Inflammatory macrophage (primary cell): ENCODE measurements around the gene SYT14.
"Not testable (repeated sequence)": the region's sequence is repeated elsewhere in the genome, so short reads cannot be mapped to it uniquely, and the experiment has no call there.

Experiments used
- DNase-seq, 2 donors: peaks; one replicate each; pipeline ENCODE4 v3.0.0-alpha.2; 2020 to 2022

SYT14 gene

DNA sequence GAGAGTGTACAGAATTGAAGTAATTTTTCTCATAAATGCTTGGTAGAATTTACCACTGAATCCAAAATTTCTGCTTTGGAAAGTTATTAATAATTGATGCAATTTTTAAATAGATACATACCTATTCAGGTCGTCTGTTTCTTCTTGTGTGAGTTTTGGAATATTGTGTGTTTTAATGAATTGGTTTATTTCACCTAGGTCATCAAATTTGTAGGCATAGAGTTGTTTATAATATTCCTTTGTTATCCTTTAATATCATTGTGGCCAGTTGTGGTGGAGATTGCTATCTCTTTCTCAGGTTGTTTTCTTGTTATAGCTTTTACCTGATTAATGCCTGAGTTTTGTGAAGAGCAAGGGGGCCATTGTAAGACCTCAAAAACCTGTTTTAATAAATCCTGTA lies 93.5 kb downstream of the SYT14 start:
- no peak for DNase-seq

GRCh38 chr1:210043058-210043457 lies 105.0 kb downstream of the SYT14 start:
- no peak for DNase-seq

GRCh38 chr1:210049616-210050015 lies 111.6 kb downstream of the SYT14 start:
- no peak for DNase-seq

DNA sequence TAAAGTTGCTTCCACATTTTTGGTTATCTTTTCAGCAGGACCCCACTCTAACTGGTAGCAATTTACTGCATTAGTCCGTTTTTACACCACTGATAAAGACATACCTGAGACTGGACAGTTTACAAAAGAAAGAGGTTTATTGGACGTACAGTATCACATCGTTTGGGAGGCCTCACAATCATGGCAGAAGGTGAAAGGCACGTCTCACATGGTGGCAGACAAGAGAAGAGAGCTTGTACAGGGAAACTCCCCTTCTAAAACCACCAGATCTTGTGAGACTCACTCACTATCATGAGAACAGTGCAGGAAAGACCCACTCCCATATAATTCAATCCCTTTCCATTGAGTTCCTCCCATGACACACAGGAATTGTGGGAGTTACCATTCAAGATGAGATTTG lies 112.5 kb downstream of the SYT14 start:
- DNase-seq = not testable (repeated sequence)

DNA sequence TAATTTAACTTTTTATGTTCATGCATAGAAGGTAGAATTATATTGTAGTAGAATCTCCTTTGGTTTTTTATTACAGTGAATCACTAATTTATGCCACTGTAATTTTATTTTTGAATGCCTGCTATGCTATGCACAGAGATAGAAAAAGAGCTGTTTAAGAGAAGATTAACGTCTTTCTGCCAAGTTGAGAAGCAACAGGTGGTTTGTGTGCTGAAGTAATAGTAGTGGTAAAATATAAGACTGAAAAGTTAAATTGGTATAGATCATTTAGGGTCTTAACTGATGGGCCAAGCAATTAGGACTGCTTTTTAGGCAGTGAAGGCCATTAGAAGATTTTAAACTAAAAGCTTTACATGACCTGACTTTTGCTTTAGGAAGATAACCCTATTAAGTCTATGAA lies 115.1 kb downstream of the SYT14 start:
- no peak for DNase-seq

- no peak for DNase-seq
Observed at GRCh38 chr1:210057593-210057992, 119.6 kb downstream of the SYT14 start.

DNA sequence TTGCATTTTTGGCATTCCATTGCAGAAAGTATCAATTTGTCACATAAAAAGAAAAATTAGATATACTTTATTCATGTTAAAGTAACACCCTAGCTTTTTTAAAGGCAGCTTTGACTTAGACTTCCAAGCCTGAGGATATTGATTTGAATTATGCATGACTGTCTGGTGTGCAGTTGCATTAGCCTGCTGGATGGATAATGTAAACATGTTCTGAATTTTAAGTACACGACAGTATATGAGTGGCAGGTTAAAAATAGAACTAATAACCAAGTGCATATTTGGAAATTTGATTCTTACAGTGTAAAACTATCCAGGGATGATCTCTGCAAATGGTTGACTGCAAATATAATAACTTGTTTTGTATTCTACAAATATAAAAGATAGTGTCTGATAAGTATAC lies 124.0 kb downstream of the SYT14 start:
- DNase-seq = no peak

- no peak for DNase-seq
Observed at GRCh38 chr1:210070531-210070930, 132.5 kb downstream of the SYT14 start.

DNA sequence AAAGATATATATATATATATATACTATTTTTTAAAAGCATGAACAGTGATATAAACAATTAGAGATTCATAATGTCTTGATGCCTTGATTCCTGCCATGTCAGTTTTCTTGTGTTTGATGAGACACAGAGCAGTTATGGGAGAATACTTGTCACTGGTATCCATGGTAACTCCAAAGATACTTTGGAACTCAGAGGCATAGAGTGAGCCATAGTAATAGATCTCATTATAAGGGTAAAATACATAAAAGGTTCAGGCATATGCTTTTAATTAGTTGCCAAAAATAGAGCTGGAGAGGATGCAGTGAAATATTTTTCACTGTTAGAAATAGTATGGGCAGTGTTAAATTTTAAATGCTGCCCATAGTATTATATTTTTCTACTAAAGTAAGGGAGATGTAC lies 134.1 kb downstream of the SYT14 start:
- no peak for DNase-seq

DNA sequence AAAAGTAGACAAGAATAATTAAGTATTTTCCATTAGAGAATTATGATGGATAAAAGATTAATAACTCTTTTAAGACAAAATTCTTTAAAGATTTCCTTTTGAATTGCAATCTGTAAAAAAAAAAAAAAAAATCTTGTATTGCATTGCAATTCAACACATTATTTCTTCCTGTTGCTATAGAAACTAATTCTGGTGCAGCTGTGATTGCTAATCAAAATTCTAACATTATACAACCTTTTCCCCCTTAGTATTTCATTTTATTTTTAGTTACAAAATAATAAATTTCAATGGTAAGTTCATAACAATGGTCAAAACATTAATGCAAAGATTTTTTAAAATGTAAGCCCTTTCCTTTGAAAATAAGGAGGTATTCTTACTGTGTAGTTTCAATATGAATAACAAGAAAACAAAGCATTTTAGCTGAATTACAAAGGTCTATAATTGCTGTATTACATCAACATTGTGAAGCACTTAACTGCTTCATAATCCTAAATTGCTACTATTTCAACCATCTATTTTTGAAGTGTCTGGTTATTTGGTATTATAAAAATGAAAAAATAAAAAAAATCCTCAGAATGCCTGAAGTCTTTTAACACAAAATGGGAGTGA lies 135.0 kb downstream of the SYT14 start:
- no peak for DNase-seq

DNA sequence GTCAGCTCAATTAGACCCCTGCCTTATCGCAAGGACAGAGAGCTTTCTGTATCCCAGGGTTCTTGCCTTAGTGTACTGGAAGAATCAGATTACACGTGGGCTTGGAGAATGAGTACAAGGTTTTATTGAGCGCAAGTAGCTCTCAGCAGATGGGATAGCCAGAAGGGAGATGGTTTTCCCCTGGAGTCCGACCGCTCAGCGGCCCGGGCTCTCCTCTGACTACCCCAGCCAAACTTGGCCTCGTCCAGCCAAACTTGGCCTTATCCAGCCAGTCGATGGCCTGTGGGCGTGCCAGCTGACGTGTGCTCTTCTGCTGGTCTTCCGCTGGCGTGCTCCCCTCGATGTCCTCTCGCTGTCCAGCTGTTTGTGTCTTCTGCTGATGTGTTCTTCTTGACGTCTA lies 136.9 kb downstream of the SYT14 start:
- DNase-seq = no peak

GRCh38 chr1:210076620-210077019 lies 138.6 kb downstream of the SYT14 start:
- DNase-seq = no peak

GRCh38 chr1:210081494-210081893 lies 143.5 kb downstream of the SYT14 start:
- no peak for DNase-seq

DNA sequence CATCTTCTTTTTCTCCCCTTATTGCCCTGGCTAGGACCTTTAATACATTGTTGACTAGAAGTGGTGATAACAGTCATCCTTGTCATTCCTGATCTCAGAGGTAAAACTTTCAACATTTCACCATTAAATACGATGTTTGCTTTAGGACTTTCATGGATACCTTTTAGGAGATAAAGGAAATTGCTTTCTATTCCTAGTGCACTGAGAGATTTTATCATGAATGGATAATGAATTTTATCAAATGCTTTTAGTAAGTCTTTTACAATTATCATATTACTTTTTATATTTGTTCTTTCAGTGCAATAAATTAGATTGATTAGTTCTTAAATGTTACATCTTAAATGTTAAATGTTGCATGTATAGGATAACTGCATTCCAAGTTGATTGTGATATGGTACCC lies 147.3 kb downstream of the SYT14 start:
- no peak for DNase-seq

- no peak for DNase-seq
Observed at GRCh38 chr1:210087058-210087457, 149.0 kb downstream of the SYT14 start.

DNA sequence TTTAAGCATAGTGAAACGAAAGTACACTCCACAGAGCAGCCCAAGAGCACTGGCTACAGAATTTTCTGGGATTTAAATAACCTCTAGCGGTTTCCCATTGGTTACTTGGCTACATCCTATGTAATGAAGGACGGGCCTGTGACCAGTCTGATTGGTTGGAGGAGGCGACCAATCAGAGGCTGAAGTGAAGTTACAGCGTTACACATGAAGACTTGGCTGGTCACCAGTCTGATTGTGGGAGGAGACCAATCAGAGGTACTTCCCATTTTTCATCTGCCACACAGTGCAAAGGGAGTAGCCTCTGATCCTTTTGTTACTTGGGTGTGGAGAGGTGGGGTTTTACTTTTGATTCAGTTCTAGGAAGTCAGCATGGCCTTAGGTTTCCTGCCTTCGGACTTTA lies 151.8 kb downstream of the SYT14 start:
- DNase-seq = no peak

DNA sequence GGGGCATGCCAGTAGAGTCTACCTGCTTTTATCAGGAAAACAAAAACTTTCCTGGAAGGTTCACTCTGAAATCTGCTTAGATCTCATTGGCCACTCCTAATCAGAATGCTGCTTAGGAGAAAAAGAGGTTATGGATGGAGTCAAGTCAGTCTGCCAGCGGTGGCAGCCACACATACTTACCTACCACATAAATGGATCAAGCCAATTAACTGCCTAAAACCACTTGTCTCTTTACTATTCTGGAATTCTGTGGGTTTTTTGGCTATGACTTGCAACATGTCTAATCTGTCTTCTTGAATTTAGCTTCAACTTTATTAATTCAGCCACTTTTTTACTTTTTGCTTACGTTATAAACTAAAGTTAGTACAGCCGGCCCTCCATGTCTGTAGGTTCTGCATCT lies 154.3 kb downstream of the SYT14 start:
- no peak for DNase-seq

DNA sequence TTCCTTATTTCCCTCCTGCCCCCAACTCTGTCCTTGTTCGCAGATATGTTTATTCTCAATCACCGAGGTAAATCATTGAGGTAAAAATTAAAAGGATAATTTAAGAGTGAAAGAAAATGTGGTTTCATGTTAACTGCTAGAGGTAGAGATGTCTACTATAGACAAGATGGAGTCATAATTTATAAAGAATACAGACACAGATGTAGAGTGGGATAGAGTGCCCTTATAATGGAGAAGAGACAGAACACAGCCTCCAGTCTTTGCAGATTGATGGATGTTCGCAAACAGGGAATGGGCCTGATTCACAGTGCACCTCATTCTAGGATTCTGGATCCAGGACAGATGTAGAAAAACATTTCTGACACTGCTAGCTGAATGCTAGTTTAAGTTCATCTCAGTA lies 155.4 kb downstream of the SYT14 start:
- DNase-seq = no peak

GRCh38 chr1:210098356-210098755 lies 160.3 kb downstream of the SYT14 start:
- no peak for DNase-seq

- DNase-seq = no peak
Observed at GRCh38 chr1:210099921-210100320, 161.9 kb downstream of the SYT14 start.

GRCh38 chr1:210104103-210104502 lies 166.1 kb downstream of the SYT14 start:
- DNase-seq = no peak

- not testable (repeated sequence) for DNase-seq
Observed at GRCh38 chr1:210112906-210113305, 174.9 kb downstream of the SYT14 start.

- no peak for DNase-seq
Observed at GRCh38 chr1:210117198-210117597, 179.2 kb downstream of the SYT14 start.

DNA sequence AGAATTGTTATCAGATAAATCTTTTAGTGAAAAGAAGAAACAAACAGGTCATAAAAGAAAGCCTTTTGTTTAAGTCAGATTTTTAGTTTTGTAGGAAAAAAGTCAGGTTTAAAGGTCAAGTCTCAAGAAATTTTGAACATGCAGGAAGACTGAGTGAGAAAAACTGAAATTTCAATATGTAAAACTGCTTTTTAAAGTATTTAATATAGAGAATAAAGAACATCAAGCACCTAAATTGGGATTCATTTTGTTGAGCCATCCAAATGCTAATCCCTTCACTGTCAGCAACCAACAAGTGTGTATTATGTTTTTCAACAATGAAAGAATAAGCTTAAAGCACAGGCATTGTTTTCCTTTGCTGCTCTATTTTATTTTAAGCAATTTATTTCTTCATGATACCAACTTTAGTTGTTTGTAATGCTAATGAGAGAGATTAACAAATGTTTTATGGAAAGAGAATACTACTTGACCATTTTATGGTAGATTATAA lies 179.7 kb downstream of the SYT14 start:
- DNase-seq = no peak

DNA sequence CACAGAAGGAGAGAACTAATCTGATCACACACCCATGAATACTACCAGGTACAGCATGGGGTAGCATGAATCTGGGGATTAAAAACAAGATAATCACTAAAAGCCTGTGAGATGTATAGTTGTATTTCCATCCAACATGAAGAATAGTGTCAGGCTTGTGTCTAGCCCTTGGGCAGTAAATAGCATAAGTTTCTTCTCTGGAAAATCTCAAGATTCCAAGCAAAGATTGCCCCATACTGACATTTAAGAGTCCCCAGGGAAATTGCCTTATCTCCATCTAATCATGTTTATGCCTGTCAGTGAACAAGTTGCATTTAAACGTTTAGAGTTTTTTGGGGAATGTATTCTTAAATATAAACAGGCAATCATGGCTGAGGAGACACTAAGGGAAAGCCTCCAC lies 185.4 kb downstream of the SYT14 start:
- no peak for DNase-seq
